Neural progenitor cell (in vitro differentiated cells): ENCODE measurements around the gene SMYD3.

Source experiments
- CTCF ChIP-seq: fragments of 200-600 bp; sonication (generic); IDR thresholded peaks from 2 replicates; pipeline ENCODE4 v1.5.1; 2017; ENCODE audit warnings: antibody characterized with exemption, mild to moderate bottlenecking
- EZH2 ChIP-seq: fragments of 200-600 bp; sonication (generic); IDR thresholded peaks from 2 replicates; pipeline ENCODE4 v1.6.1; 2017; ENCODE audit warnings: antibody characterized with exemption, mild to moderate bottlenecking, moderate library complexity

DNA sequence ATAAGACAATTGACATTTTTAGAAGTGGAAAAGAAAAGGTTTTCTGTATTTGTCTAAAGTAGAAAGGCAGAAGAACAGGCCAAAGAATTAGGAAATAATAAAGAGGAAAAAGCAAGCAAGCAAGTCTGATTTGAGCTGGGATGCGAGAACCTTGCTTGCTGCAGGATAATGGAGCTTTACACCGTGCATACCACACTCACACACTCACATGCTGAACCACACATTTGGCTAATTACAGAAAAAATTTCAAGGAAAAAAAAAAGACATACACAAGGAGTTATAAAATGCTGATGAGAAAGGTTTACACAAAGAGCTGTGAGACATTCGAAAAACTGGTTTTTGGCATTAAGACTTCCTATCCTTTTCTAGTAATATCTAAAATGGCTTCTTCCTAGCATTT, 758.4 kb downstream of the SMYD3 start:
- TF ChIP-seq CTCF (no peak), EZH2 (no peak)
